K562 (cell line): ENCODE measurements around the gene MGAT1.

ENCODE experiments used
- ARID2 ChIP-seq: fragments of 450-650 bp; IDR thresholded peaks from 2 replicates; pipeline ENCODE4 v1.6.1; 2017; ENCODE audit warnings: antibody characterized with exemption, mild to moderate bottlenecking
- CC2D1A ChIP-seq: fragments of 450-650 bp; IDR thresholded peaks from 2 replicates; pipeline ENCODE4 v1.6.1; 2017; ENCODE audit warnings: mild to moderate bottlenecking
- CTCF ChIP-seq, 3 experiments: IDR thresholded peaks in 2 of 3; conservative IDR thresholded peaks in 1 of 3; 2 replicates each; pipeline ENCODE4 v1.5.1; 2011 to 2012; ENCODE audit warnings: low read length in 3 of 3, mild to moderate bottlenecking in 3 of 3, control low read depth in 2 of 3, improper control_type of control experiment in 1 of 3, inconsistent platforms in 1 of 3, low read depth in 1 of 3, mixed read lengths in 1 of 3, moderate library complexity in 1 of 3; ENCODE audit not compliant: insufficient read depth in 2 of 3
- NCOR1 ChIP-seq: fragments of 450-650 bp; IDR thresholded peaks from 2 replicates; pipeline ENCODE4 v1.6.1; 2016; ENCODE audit warnings: mild to moderate bottlenecking, moderate library complexity
- NFXL1 ChIP-seq: fragments of 450-650 bp; formaldehyde crosslinking; IDR thresholded peaks from 2 replicates; pipeline ENCODE4 v1.4.0; 2021; ENCODE audit warnings: mild to moderate bottlenecking
- POLR2A ChIP-seq: fragments of 450-650 bp; conservative IDR thresholded peaks from 2 replicates; pipeline ENCODE4 v1.6.1; 2016
- ZBTB40 ChIP-seq, 2 experiments: fragments of 450-650 bp in 1 of 2; sonication (generic) in 1 of 2; formaldehyde crosslinking in 1 of 2; IDR thresholded peaks; 2 replicates each; pipeline versions ENCODE4 v1.7.1 to v1.9.0; 2016 to 2022; ENCODE audit warnings: inconsistent platforms in 1 of 2, mild to moderate bottlenecking in 1 of 2, missing genetic modification reagents in 1 of 2

- TF ChIP-seq POLR2A (no peak), ZBTB40 (IDR thresholded peaks at IDR 0.05) (no peak), ZBTB40 (CRISPR knock-in tag; IDR thresholded peaks at IDR 0.05) (no peak), CTCF (IDR thresholded peaks at IDR 0.05 in 2 of 3, conservative IDR thresholded peaks at IDR 0.05 in 1 of 3; ENCODE audit: insufficient read depth in 2 of 3, low read depth in 1 of 3, low read length in 3 of 3) (no peak), CC2D1A (no peak), ARID2 (no peak), NCOR1 (no peak), NFXL1 (CRISPR knock-in tag) (no peak)
Observed at GRCh38 chr5:180769821-180770220, 32.8 kb downstream of the MGAT1 start.
